Measurements from ENCODE around the gene ITGB2. TPM values are rescaled to one million over a fixed set of nuclear protein-coding genes. Genes with fewer than 3 reads are reported as not detected.

The ITGB2 gene
- polyA plus RNA-seq, 1 of the 3 experiments (the other 2 are of a cell fraction), result 0.77 TPM

- TF ChIP-seq CTCF (IDR thresholded peaks at IDR 0.05) (no peak), YY1 (IDR thresholded peaks at IDR 0.05; ENCODE audit: low read depth) (no peak), JUND (IDR thresholded peaks at IDR 0.05) (no peak), RAD21 (IDR thresholded peaks at IDR 0.05; ENCODE audit: low read length) (no peak), SMC3 (IDR thresholded peaks at IDR 0.05; ENCODE audit: low read depth, low read length) (no peak), FOXJ3 (CRISPR knock-in tag; IDR thresholded peaks at IDR 0.05) (no peak), NFIC (IDR thresholded peaks at IDR 0.05; ENCODE audit: borderline replicate concordance) (no peak), IRF3 (IDR thresholded peaks at IDR 0.05; ENCODE audit: low read depth, low read length) (no peak)
Observed at GRCh38 chr21:44949161-44949778, 28.6 kb upstream of the ITGB2 start (continued).

- TF ChIP-seq ELF1 (IDR thresholded peaks at IDR 0.05) (no peak), NFIC (IDR thresholded peaks at IDR 0.05; ENCODE audit: borderline replicate concordance) (no peak), RXRA (IDR thresholded peaks at IDR 0.05; ENCODE audit: borderline replicate concordance, low read depth) (no peak), FOXM1 (IDR thresholded peaks at IDR 0.05; ENCODE audit: low read depth) (no peak), GABPA (IDR thresholded peaks at IDR 0.05; ENCODE audit: low read depth) (no peak), FOXJ3 (CRISPR knock-in tag; IDR thresholded peaks at IDR 0.05) (no peak)
- peaks cover 61% of the 10 kb centered on the region; the same call in 1 of the 2 replicates for H3K79me2 ChIP-seq (ENCODE audit: insufficient read depth)
- peaks cover 0 to 2% of the 10 kb centered on the region in 2 experiments; a peak in 1 of 4 replicates for H3K4me1 ChIP-seq (ENCODE audit: control insufficient read depth in 1 of 2, insufficient read depth in 2 of 2, low read depth in 1 of 2, low read length in 1 of 2)
- CTCF ChIA-PET, result interaction anchor here (0.6 to 16.8 kb wide), 25 partner anchors 10 to 1022 kb away, joined by 3 to 357 read pairs (median 4); partner anchors contain the start of gene UBE2G2
- H3K36me3 ChIP-seq (replicated peaks in 1 of 2; ENCODE audit: control insufficient read depth in 1 of 2, insufficient read depth in 2 of 2, low read length in 1 of 2), result peaks cover 7 to 42% of the 10 kb centered on the region in 2 experiments
- H3K9me2 ChIP-seq, result no peaks in the 10 kb centered on the region
- no peak overlapping the region for H3K27ac ChIP-seq (ENCODE audit: low read depth in 2 of 2, low read length in 1 of 2)
- no peak overlapping the region for H3K4me2 ChIP-seq
- 95% methylated on average over 9 of the region's 16 CpGs for WGBS (ENCODE audit: low lambda C conversion rate)
- H3K9me3 ChIP-seq, result no peaks in the 10 kb centered on the region
- no peak overlapping the region for H3K4me3 ChIP-seq (ENCODE audit: low read depth in 2 of 2, low read length in 1 of 2)
- H3K9ac ChIP-seq, result no peak overlapping the region
- no peaks in the 10 kb centered on the region for H3K27me3 ChIP-seq (ENCODE audit: insufficient read depth)
- no peak overlapping the region for H2AFZ ChIP-seq (ENCODE audit: low read depth)
- POLR2A ChIA-PET, result interaction anchor here (0.6 to 0.8 kb wide), 3 partner anchors 16 to 178 kb away, joined by 3 to 5 read pairs (median 3); no protein-coding TSS in a partner anchor
- H3F3A ChIP-seq (replicated peaks; ENCODE audit: insufficient read depth), result no peaks in the 10 kb centered on the region
- peaks cover 33% of the 10 kb centered on the region for H4K20me1 ChIP-seq (ENCODE audit: insufficient read depth)
- no peak for DNase-seq
Observed at GRCh38 chr21:44948426-44949120, 27.9 kb upstream of the ITGB2 start.
